Endothelial cell of umbilical vein (primary cell): Measurements from ENCODE around the gene SGK1. TPM values are rescaled to one million over a fixed set of nuclear protein-coding genes. Genes with fewer than 3 reads are reported as not detected.

Experiments
- BruUV-seq: library from RNA; stranded (reverse); fragments of 400-500 nt; replicated peaks from 2 replicates; lab custom pipeline; 2021; lab: Mats Ljungman, UMichigan
- CTCF ChIA-PET: fragments of 300-600, 350-600 bp; sonication (Branson Sonifier 250); formaldehyde crosslinking; loops from one replicate; lab custom pipeline; 2021; ENCODE audit warnings: antibody characterized with exemption, inconsistent platforms; lab: Charles Lee
- POLR2A ChIA-PET: fragments of 300-600, 350-600 bp; sonication (Branson Sonifier 250); formaldehyde crosslinking; loops from one replicate; lab custom pipeline; 2021; ENCODE audit warnings: antibody characterized with exemption, inconsistent platforms; lab: Charles Lee
- DNase-seq: peaks from one replicate; pipeline ENCODE4 v3.0.0-alpha.2; 2011; ENCODE audit warnings: low read depth, low spot score
- FAIRE-seq: peaks from 2 replicates; lab custom pipeline; 2011; peaks lifted over from hg19 to GRCh38; lab: Jason Lieb, UNC
- H2AFZ ChIP-seq: 2 replicates; pipeline ENCODE4 v1.6.0; 2012; ENCODE audit warnings: low read depth, low read length, control low read depth, inconsistent platforms
- H3K27ac ChIP-seq: 2 replicates; pipeline ENCODE4 v1.5.1; 2011; ENCODE audit warnings: low read depth, mild to moderate bottlenecking, control low read depth, low read length, moderate library complexity; ENCODE audit not compliant: insufficient read depth
- H3K27me3 ChIP-seq, 2 experiments: 2 replicates each; pipeline versions ENCODE4 v1.6.0 to v1.6.1; 2011; ENCODE audit warnings: low read length in 2 of 2, mixed read lengths in 1 of 2; ENCODE audit not compliant: control insufficient read depth in 2 of 2, insufficient read depth in 2 of 2
- H3K36me3 ChIP-seq, 2 experiments: 2 replicates in 1 of 2; 3 replicates in 1 of 2; pipeline ENCODE4 v1.5.1; 2011; ENCODE audit warnings: low read length in 2 of 2, mild to moderate bottlenecking in 1 of 2, moderate library complexity in 1 of 2; ENCODE audit not compliant: control insufficient read depth in 2 of 2, insufficient read depth in 2 of 2; ENCODE audit errors: extremely low read depth in 1 of 2
- H3K4me1 ChIP-seq: 3 replicates; pipeline ENCODE4 v1.5.1; 2011; ENCODE audit warnings: mild to moderate bottlenecking, low read length; ENCODE audit not compliant: control insufficient read depth, insufficient read depth; ENCODE audit errors: extremely low read depth
- H3K4me2 ChIP-seq: 2 replicates; pipeline ENCODE4 v1.6.1; 2011; ENCODE audit warnings: low read length, control low read depth, mixed read lengths; ENCODE audit not compliant: insufficient read depth
- H3K4me3 ChIP-seq, 3 experiments: fragments of 200-600 bp in 1 of 3; sonication (generic), shearing (Covaris generic) in 1 of 3; replicated peaks in 1 of 3; 2 replicates each; pipeline ENCODE4 v1.5.1; 2011 to 2016; ENCODE audit warnings: control low read depth in 3 of 3, low read length in 3 of 3, mild to moderate bottlenecking in 2 of 3, inconsistent platforms in 1 of 3, low read depth in 1 of 3, moderate library complexity in 1 of 3; ENCODE audit not compliant: insufficient read depth in 1 of 3
- H3K79me2 ChIP-seq: 2 replicates; pipeline ENCODE4 v1.6.0; 2012; ENCODE audit warnings: low read length, inconsistent platforms; ENCODE audit not compliant: control insufficient read depth, insufficient read depth
- H3K9ac ChIP-seq: replicated peaks from 2 replicates; pipeline ENCODE3; 2011; ENCODE audit warnings: low read length, control low read depth; ENCODE audit not compliant: insufficient read depth; ENCODE audit errors: extremely low read depth
- H3K9me1 ChIP-seq: replicated peaks from 3 replicates; pipeline ENCODE4 v1.6.0; 2011; ENCODE audit warnings: mild to moderate bottlenecking, low read length; ENCODE audit not compliant: control insufficient read depth, insufficient read depth; ENCODE audit errors: extremely low read depth
- H3K9me3 ChIP-seq: replicated peaks from 2 replicates; pipeline ENCODE4 v1.5.1; 2012; ENCODE audit warnings: low read length, inconsistent platforms; ENCODE audit not compliant: control insufficient read depth, insufficient read depth
- H4K20me1 ChIP-seq: replicated peaks from 2 replicates; pipeline ENCODE3; 2011; ENCODE audit warnings: mild to moderate bottlenecking, low read length; ENCODE audit not compliant: control insufficient read depth, insufficient read depth; ENCODE audit errors: extremely low read depth
- CTCF ChIP-seq, 2 donors: IDR thresholded peaks; 1 replicate in 1 of 2; 2 replicates in 1 of 2; pipeline ENCODE4 v1.5.1; 2011; ENCODE audit warnings: low read length in 2 of 2, mild to moderate bottlenecking in 2 of 2, moderate library complexity in 2 of 2, control low read depth in 1 of 2, inconsistent platforms in 1 of 2, low read depth in 1 of 2; ENCODE audit not compliant: insufficient read depth in 1 of 2; ENCODE audit errors: extremely low read depth in 1 of 2
- EZH2 ChIP-seq: IDR thresholded peaks from 2 replicates; pipeline ENCODE4 v1.6.1; 2012; ENCODE audit warnings: borderline replicate concordance, low read depth, mild to moderate bottlenecking, moderate library complexity, low read length, inconsistent platforms; ENCODE audit not compliant: severe bottlenecking
- FOS ChIP-seq: IDR thresholded peaks from 2 replicates; pipeline ENCODE4 v1.6.1; 2011; ENCODE audit warnings: mild to moderate bottlenecking, low read length, moderate library complexity, borderline replicate concordance; ENCODE audit not compliant: insufficient read depth
- GATA2 ChIP-seq: IDR thresholded peaks from 2 replicates; pipeline ENCODE4 v1.7.0; 2011; ENCODE audit warnings: low read depth, mild to moderate bottlenecking, moderate library complexity, mixed read lengths, low read length; ENCODE audit not compliant: insufficient read length, insufficient read depth
- JUN ChIP-seq: IDR thresholded peaks from 2 replicates; pipeline ENCODE4 v1.6.1; 2011; ENCODE audit warnings: borderline replicate concordance, low read depth; ENCODE audit not compliant: insufficient read length, insufficient read depth
- MAX ChIP-seq: IDR thresholded peaks from 2 replicates; pipeline ENCODE4 v1.6.1; 2011; ENCODE audit not compliant: insufficient read depth, insufficient read length
- MYC ChIP-seq: IDR thresholded peaks from one replicate; pipeline ENCODE4 v1.6.1; 2011; ENCODE audit warnings: mild to moderate bottlenecking, low read depth, low read length
- POLR2A ChIP-seq: IDR thresholded peaks from 2 replicates; pipeline ENCODE4 v1.6.1; 2012; ENCODE audit warnings: low read depth, mild to moderate bottlenecking, control low read depth, low read length
- POLR2AphosphoS5 ChIP-seq: IDR thresholded peaks from 2 replicates; pipeline ENCODE4 v1.6.1; 2012; ENCODE audit warnings: low read depth, mild to moderate bottlenecking, control low read depth, low read length, moderate library complexity; ENCODE audit not compliant: insufficient read depth
- dilution Hi-C: fragments of 300-500 bp; cut with MboI; formaldehyde crosslinking; loops from one replicate; pipeline ENCODE4 v1.15.0; 2019; ENCODE audit warnings: low sequenced_read_pairs; ENCODE audit not compliant: extremely low pct_ligation_motif_present
- intact Hi-C: fragments of 100-400 bp; cut with micrococcal nuclease; formaldehyde crosslinking; loops from one replicate; pipeline ENCODE4 v1.10.0; 2022
- polyA plus RNA-seq, 4 experiments: library from polyadenylated mRNA; depleted of rRNA in 3 of 4; stranded (reverse) in 3 of 4; unstranded in 1 of 4; fragments of >200 nt; gene quantifications; 2 replicates each; pipeline versions ENCODE4 v1.2.1 to v1.2.3, GENCODE V29; 2011 to 2012; ENCODE audit warnings: missing spikeins in 1 of 4
- total RNA-seq: library from RNA; stranded (reverse); gene quantifications from 2 replicates; pipeline ENCODE4 v1.2.3, GENCODE V29; 2021

The SGK1 gene
- total and polyA plus RNA-seq, 2 donors (not counting 3 experiments of a cell fraction or from before 2014, with no cell fraction given): 121 to 128 TPM

GRCh38 chr6:134230087-134230700, 87.7 kb downstream of the SGK1 start:
- FAIRE-seq (no peak), DNase-seq (peak; percentile 27)
- H3K79me2 ChIP-seq: no peaks in the 10 kb centered on the region
- H3K9ac ChIP-seq: no peak overlapping the region
- no peak overlapping the region for H3K4me2 ChIP-seq
- no peaks in the 10 kb centered on the region for H4K20me1 ChIP-seq
- intact Hi-C loops (no loop called here), dilution Hi-C loops (no loop called here)
- no peak for TF ChIP-seq EZH2
- TF ChIP-seq MYC: no peak
- no peak for TF ChIP-seq MAX
- TF ChIP-seq GATA2: no peak
- no peak for TF ChIP-seq CTCF (IDR thresholded peaks at IDR 0.05; ENCODE audit: extremely low read depth in 1 of 2, insufficient read depth in 1 of 2, low read depth in 1 of 2, low read length in 2 of 2)
- no peak for TF ChIP-seq FOS
- TF ChIP-seq POLR2AphosphoS5: no peak
- no peak for TF ChIP-seq POLR2A
- no peak for TF ChIP-seq JUN
- ChIA-PET POLR2A (interaction anchor here (0.7 kb wide), 1 partner anchor 54 kb away, joined by 3 read pairs; no protein-coding TSS in a partner anchor), CTCF (interaction anchor here (0.7 to 0.8 kb wide), 2 partner anchors 59 to 87 kb away, joined by 3 read pairs; partner anchors contain the start of gene SGK1)
- no TSS peak for BruUV-seq
- no peaks in the 10 kb centered on the region for H3K27me3 ChIP-seq
- H3K9me1 ChIP-seq: no peaks in the 10 kb centered on the region
- H2AFZ ChIP-seq: no peak overlapping the region
- peaks cover 4% of the 10 kb centered on the region for H3K4me1 ChIP-seq
- no peaks in the 10 kb centered on the region for H3K36me3 ChIP-seq
- H3K27ac ChIP-seq: no peak overlapping the region
- no peak overlapping the region for H3K4me3 ChIP-seq
- H3K9me3 ChIP-seq: no peaks in the 10 kb centered on the region
